Common myeloid progenitor, CD34-positive (primary cell): ENCODE results near the gene OLFM4. TPM values are rescaled to one million over a fixed set of nuclear protein-coding genes. Genes with fewer than 3 reads are reported as not detected.

ENCODE experiments used
- CTCF ChIA-PET: fragments of 350-600 bp; sonication (Branson Sonifier 250); formaldehyde crosslinking; loops from one replicate; lab custom pipeline; 2021; ENCODE audit warnings: antibody characterized with exemption; lab: Charles Lee
- POLR2A ChIA-PET: fragments of 350-600 bp; sonication (Branson Sonifier 250); formaldehyde crosslinking; loops from one replicate; lab custom pipeline; 2021; ENCODE audit warnings: antibody characterized with exemption; lab: Charles Lee
- DNase-seq, 3 donors: peaks; one replicate each; pipeline versions ENCODE4 v3.0.0 to v3.0.0-alpha.2; 2013
- H3K27ac ChIP-seq, 2 experiments: 1 replicate in 1 of 2; 2 replicates in 1 of 2; pipeline ENCODE4 v1.7.0; 2013; ENCODE audit warnings: inconsistent platforms in 2 of 2, low read length in 2 of 2, mild to moderate bottlenecking in 2 of 2, low read depth in 1 of 2, moderate library complexity in 1 of 2; ENCODE audit not compliant: severe bottlenecking in 2 of 2, insufficient read depth in 1 of 2, poor library complexity in 1 of 2
- H3K27me3 ChIP-seq, 5 experiments: replicated peaks in 2 of 5; 1 replicate in 3 of 5; 2 replicates in 2 of 5; pipeline versions ENCODE4 v1.6.1 to v1.7.0; 2013; ENCODE audit warnings: low read length in 4 of 5, mild to moderate bottlenecking in 2 of 5, moderate library complexity in 2 of 5, inconsistent platforms in 1 of 5; ENCODE audit not compliant: insufficient read depth in 5 of 5, control insufficient read depth in 4 of 5
- H3K36me3 ChIP-seq, 4 experiments: 1 replicate in 2 of 4; 2 replicates in 2 of 4; pipeline versions ENCODE4 v1.6.1 to v1.7.0; 2013; ENCODE audit warnings: low read length in 3 of 4, control low read depth in 1 of 4, mild to moderate bottlenecking in 1 of 4; ENCODE audit not compliant: control insufficient read depth in 4 of 4, insufficient read depth in 4 of 4
- H3K4me1 ChIP-seq, 4 experiments: 1 replicate in 3 of 4; 2 replicates in 1 of 4; pipeline versions ENCODE4 v1.6.1 to v1.7.1; 2013; ENCODE audit warnings: low read length in 3 of 4, mild to moderate bottlenecking in 3 of 4, control low read depth in 1 of 4, inconsistent platforms in 1 of 4, moderate library complexity in 1 of 4; ENCODE audit not compliant: control insufficient read depth in 4 of 4, insufficient read depth in 4 of 4; ENCODE audit errors: control extremely low read depth in 1 of 4
- H3K4me3 ChIP-seq, 7 experiments: 1 replicate in 4 of 7; 2 replicates in 3 of 7; pipeline versions ENCODE4 v1.5.1 to v1.7.0; 2013; ENCODE audit warnings: mild to moderate bottlenecking in 7 of 7, low read length in 6 of 7, moderate library complexity in 6 of 7, inconsistent platforms in 2 of 7, low read depth in 2 of 7, control low read depth in 1 of 7; ENCODE audit not compliant: insufficient read depth in 4 of 7, control insufficient read depth in 1 of 7; ENCODE audit errors: extremely low read depth in 1 of 7
- H3K9me3 ChIP-seq, 5 experiments: 1 replicate in 4 of 5; 2 replicates in 1 of 5; pipeline versions ENCODE4 v1.6.1 to v1.7.1; 2013; ENCODE audit warnings: low read length in 4 of 5, mild to moderate bottlenecking in 2 of 5, inconsistent platforms in 1 of 5, low read depth in 1 of 5, moderate library complexity in 1 of 5; ENCODE audit not compliant: control insufficient read depth in 4 of 5, insufficient read depth in 2 of 5; ENCODE audit errors: control extremely low read depth in 1 of 5
- WGBS: methylation state at CpG from one replicate; pipeline ENCODE4 v1.1.5; 2013; ENCODE audit not compliant: insufficient coverage; 5-methylcytosine and 5-hydroxymethylcytosine counted together
- polyA plus RNA-seq: library from polyadenylated mRNA; unstranded; fragments of 120-200 nt; gene quantifications from one replicate; pipeline ENCODE4 v1.2.1, GENCODE V29; 2013

The OLFM4 gene, protein sequence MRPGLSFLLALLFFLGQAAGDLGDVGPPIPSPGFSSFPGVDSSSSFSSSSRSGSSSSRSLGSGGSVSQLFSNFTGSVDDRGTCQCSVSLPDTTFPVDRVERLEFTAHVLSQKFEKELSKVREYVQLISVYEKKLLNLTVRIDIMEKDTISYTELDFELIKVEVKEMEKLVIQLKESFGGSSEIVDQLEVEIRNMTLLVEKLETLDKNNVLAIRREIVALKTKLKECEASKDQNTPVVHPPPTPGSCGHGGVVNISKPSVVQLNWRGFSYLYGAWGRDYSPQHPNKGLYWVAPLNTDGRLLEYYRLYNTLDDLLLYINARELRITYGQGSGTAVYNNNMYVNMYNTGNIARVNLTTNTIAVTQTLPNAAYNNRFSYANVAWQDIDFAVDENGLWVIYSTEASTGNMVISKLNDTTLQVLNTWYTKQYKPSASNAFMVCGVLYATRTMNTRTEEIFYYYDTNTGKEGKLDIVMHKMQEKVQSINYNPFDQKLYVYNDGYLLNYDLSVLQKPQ
- not detected for polyA plus RNA-seq

DNA sequence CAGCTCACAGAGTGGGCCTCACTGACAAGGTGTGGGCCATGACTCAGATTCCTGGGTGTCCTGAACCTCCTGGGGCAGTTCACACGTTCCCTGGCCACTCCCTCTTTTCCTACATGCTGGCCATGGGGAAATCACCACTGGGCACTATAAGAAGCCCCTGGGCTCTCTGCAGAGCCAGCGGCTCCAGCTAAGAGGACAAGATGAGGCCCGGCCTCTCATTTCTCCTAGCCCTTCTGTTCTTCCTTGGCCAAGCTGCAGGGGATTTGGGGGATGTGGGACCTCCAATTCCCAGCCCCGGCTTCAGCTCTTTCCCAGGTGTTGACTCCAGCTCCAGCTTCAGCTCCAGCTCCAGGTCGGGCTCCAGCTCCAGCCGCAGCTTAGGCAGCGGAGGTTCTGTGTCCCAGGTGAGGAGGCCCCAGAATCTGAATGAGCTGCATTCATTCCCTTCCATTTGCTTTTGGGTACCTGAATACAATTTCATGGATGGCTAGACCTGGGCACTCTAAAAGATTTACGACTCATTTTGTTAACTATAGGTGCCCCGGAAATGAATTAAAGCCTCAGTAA, at the start of gene OLFM4:
Gene OLFM4 (plus strand): TSS at position 177 of the 567 bp plus-strand sequence. CDS start 24 bp downstream, at position 201.
- Histone ChIP-seq H3K9me3 (no peaks in the 10 kb centered on the region), H3K36me3 (no peaks in the 10 kb centered on the region), H3K27ac (no peak within 1 kb of the TSS), H3K4me1 (no peaks in the 10 kb centered on the region), H3K4me3 (no peak within 1 kb of the TSS), H3K27me3 (no peaks in the 10 kb centered on the region)
- no peak for DNase-seq
- CTCF ChIA-PET: interaction anchor here (1.3 kb wide), 1 partner anchor 61 kb away, joined by 3 read pairs; no protein-coding TSS in a partner anchor
- POLR2A ChIA-PET: no interaction called here
- WGBS: 98% methylated on average over 9 of the region's 9 CpGs

DNA sequence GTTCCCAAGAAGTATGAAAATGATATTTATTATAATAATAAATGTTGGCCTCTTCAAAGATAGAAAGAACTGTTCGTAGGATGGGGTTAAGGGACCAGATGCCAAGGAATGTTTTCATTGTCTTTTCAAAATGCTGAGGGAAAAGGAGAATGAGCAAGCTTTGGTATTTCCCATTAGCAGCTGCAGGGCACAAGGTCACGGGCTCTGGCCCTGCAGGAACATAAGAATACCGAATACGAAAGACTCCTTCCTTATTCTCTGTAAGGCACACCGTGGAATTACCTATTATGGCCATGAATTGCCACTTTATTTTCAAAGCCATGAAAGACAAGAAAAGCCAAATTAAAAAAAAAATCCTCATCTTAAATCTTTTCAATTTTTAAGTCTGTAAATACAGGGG, 49.6 kb upstream of the OLFM4 start:
- peaks cover 0 to 6% (median 0%) of the 10 kb centered on the region in 5 experiments for H3K27me3 ChIP-seq
- DNase-seq: no peak
- 92% methylated on average over 2 of the region's 5 CpGs for WGBS
- no peaks in the 10 kb centered on the region for H3K4me1 ChIP-seq
- ChIA-PET POLR2A (no interaction called here), CTCF (interaction anchor here (3.8 kb wide), 1 partner anchor 12 kb away, joined by 20 read pairs; no protein-coding TSS in a partner anchor)
- H3K4me3 ChIP-seq: no peak overlapping the region
- H3K9me3 ChIP-seq: no peaks in the 10 kb centered on the region
- no peak overlapping the region for H3K27ac ChIP-seq
- no peaks in the 10 kb centered on the region for H3K36me3 ChIP-seq

DNA sequence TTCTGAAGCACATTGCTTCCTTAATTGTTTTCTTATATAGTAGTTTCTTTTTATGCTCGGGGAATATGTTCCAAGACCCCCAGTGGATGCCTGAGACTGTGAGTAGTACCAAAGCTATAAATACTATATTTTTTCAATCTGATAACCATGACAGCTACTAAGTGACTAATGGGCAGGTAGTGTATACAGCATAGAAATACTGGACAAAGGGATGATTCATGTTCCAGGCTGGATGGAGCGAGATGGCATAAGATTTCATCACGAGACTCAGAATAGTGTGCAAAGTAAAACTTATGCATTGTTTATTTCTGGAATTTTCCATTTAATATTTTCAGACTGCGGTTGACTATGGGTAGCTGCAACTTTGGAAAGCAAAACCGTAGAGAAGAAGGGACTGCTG, 47.9 kb upstream of the OLFM4 start:
- Histone ChIP-seq H3K27me3 (peaks cover 0 to 3% (median 0%) of the 10 kb centered on the region in 5 experiments), H3K27ac (no peak overlapping the region), H3K4me3 (no peak overlapping the region), H3K9me3 (no peaks in the 10 kb centered on the region), H3K4me1 (no peaks in the 10 kb centered on the region), H3K36me3 (no peaks in the 10 kb centered on the region)
- ChIA-PET CTCF (interaction anchor here (1.0 kb wide), 1 partner anchor 12 kb away, joined by 3 read pairs; no protein-coding TSS in a partner anchor), POLR2A (no interaction called here)
- DNase-seq: no peak
- 86% methylated on average over 2 of the region's 5 CpGs for WGBS

DNA sequence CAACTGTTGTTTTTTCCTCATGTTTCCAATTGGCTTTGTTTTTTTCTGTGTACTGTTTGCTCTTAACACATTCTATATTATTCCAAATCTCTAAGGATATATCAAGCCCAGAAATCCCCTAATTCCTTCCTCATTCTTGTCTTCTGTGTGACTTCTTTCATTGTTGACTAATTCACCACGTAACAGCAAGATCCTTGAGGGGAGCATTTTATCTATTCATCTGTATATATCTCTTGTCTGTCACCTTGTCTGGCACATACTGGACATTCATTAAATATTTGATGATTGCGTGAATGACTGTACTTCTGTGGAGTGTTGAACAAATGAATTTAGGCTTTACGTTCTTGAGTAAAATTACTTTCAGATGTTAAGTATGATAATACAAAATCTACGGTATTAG, 44.8 kb upstream of the OLFM4 start:
- no peak for DNase-seq

DNA sequence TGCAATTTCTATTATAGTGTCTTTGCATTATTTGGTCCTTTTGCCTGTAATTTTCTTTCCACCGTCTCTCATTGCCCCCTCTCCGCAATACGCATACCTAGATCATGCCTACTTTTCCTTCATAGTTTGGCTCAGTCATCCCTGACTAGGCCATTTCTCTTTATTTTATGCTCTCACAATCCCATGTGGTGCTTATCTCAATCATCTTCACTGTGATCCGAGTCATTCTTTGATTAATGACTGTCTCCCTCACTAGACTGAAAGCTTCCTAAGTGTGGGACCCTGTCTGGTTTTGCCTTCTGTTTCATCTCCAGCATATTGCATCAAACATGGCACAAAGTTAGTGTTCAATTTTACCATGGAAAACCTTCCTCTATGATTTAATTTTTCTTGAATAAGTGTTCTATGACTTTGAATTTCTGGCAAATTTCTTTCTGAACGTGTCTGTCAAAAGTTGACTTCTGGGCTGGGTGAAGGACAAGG, 43.7 kb upstream of the OLFM4 start:
- H3K27ac ChIP-seq: no peak overlapping the region
- H3K9me3 ChIP-seq: no peaks in the 10 kb centered on the region
- no peaks in the 10 kb centered on the region for H3K36me3 ChIP-seq
- H3K4me3 ChIP-seq: no peak overlapping the region
- CTCF ChIA-PET: no interaction called here
- H3K27me3 ChIP-seq: peaks cover 0 to 3% (median 0%) of the 10 kb centered on the region in 5 experiments
- WGBS: 92% methylated on average over 5 of the region's 5 CpGs
- POLR2A ChIA-PET: no interaction called here
- no peaks in the 10 kb centered on the region for H3K4me1 ChIP-seq
- no peak for DNase-seq

More for the DNA sequence above, 44.8 kb upstream of the OLFM4 start:
- ChIA-PET CTCF (no interaction called here), POLR2A (no interaction called here)
- H3K4me3 ChIP-seq: no peak overlapping the region
- H3K9me3 ChIP-seq: no peaks in the 10 kb centered on the region
- no peak overlapping the region for H3K27ac ChIP-seq
- no peaks in the 10 kb centered on the region for H3K36me3 ChIP-seq
- H3K4me1 ChIP-seq: no peaks in the 10 kb centered on the region
- WGBS: no CpG with 5 or more reads among the region's 4 CpGs
- peaks cover 0 to 3% (median 0%) of the 10 kb centered on the region in 5 experiments for H3K27me3 ChIP-seq

DNA sequence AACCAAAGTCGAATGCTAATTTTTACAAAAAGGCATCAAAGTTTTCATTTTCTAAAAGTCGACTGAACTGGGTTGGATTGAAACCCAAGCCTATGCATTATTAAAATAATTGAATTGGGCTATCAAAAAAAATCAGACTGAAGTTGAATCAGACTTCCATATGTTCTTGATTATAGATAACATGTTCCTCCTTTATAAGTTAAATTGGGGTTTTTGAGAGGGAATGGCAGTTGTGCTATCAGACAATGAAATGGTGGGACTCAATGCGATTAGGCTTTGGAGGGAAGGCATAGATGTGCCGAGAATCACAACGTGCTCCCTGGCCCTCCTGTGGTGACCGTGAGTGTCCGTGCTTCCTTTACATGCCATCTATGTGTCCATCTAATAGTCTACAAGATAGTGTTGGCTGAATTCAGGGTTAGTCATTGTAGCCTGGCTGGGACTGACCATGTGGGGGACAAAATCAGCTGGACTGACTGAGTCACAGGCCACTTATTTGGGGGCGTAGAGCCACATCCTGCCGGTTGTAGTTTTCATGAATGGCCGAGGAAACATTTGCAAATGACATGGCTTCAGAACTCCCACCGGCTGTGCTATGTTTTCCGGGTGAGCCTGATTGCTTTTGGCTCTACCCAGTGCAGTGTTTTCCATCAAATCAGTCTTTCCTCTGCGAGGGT, 37.1 kb upstream of the OLFM4 start:
- H3K27me3 ChIP-seq: no peaks in the 10 kb centered on the region
- H3K4me3 ChIP-seq: no peak overlapping the region
- POLR2A ChIA-PET: no interaction called here
- no peak for DNase-seq
- WGBS: 98% methylated on average over 10 of the region's 13 CpGs
- no peaks in the 10 kb centered on the region for H3K36me3 ChIP-seq
- H3K4me1 ChIP-seq: peaks cover 0 to 9% (median 8%) of the 10 kb centered on the region in 4 experiments
- CTCF ChIA-PET: no interaction called here
- H3K27ac ChIP-seq: no peak overlapping the region
- no peaks in the 10 kb centered on the region for H3K9me3 ChIP-seq
